GM12873 (cell line): ENCODE results near the gene PRKN.

Source experiments
- TF ChIP-seq, protein P1 (sequence below): IDR thresholded peaks from 2 replicates; pipeline ENCODE4 v1.5.1; 2012; ENCODE audit warnings: low read depth, mild to moderate bottlenecking, moderate library complexity, low read length, control low read depth; ENCODE audit not compliant: insufficient read depth; ENCODE audit errors: missing control alignments

Gene PRKN

DNA sequence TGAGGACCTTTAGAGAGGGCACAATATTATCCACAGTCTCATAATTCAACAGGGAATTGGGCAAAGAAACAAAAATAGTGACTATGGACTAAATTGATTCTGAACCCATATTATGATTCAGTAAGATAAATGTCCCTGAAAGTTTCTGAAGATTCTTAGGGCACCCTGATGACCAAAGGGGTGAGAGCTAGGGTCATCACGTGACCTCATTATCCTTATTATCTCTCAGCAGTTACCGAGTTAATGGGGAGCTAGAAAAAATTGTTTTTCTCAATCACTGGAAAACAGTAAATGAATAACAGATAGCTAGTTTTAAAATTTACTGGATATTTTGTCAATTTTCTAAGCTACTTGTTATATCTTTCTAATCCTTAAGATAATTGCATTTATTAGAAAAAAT is 639.5 kb downstream of the PRKN start:
- TF ChIP-seq, protein P1, sequence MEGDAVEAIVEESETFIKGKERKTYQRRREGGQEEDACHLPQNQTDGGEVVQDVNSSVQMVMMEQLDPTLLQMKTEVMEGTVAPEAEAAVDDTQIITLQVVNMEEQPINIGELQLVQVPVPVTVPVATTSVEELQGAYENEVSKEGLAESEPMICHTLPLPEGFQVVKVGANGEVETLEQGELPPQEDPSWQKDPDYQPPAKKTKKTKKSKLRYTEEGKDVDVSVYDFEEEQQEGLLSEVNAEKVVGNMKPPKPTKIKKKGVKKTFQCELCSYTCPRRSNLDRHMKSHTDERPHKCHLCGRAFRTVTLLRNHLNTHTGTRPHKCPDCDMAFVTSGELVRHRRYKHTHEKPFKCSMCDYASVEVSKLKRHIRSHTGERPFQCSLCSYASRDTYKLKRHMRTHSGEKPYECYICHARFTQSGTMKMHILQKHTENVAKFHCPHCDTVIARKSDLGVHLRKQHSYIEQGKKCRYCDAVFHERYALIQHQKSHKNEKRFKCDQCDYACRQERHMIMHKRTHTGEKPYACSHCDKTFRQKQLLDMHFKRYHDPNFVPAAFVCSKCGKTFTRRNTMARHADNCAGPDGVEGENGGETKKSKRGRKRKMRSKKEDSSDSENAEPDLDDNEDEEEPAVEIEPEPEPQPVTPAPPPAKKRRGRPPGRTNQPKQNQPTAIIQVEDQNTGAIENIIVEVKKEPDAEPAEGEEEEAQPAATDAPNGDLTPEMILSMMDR: no peak

DNA sequence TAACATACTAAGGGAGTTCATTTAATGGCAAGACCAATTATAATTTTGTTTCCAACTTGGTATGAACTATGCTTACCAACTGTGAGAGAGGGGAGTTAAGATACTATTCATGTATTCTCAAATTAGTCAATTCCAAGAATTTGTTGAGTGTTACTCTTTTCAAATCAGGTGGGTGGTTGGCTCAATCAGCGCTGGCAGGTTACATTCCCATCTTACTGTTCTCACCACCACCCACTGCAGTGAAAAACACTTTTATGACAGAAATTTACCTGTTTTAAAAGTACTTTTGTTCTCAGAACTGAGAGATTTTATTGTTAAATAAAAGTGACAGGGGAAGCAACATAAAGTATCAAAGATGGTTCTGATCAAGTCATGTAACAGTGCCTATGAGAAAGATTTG is 642.0 kb downstream of the PRKN start:
- TF ChIP-seq, protein P1: no peak

DNA sequence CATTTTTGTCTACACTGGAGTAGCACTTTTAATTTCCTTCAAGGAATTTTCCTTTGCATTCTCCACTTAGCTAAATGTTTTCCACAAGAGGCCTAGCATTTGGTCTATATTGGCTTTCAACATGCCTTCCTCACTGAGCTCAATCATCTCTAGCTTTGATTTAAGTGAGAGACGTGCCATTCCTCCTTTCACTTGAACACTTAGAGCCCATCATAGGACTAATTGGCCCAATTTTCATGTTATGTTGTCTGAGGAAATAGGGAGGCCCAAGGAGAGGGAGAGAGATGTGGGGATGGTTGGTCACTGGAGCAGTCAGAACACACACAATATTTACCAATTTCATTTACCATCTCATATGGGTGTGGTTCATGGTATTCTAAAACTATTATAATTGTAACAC is 645.0 kb downstream of the PRKN start:
- TF ChIP-seq, protein P1: no peak

DNA sequence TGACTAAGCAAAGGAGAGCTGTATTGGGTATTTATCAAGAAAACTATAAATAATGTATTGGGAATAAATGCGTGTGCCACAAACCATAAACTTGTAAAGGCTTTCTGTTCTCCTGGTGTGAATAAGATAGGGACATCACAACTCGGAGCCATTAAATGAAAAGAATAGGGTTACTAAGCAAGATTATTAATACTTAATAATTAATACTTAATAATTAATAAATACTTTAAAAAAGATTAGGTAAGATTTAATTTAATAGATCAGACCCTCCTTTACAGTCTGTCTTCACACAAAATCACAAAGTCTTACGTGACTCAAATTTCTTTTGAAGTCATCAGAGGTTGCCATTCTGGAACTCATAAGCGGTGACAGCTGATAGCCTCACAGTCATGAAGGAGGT is 648.9 kb downstream of the PRKN start:
- TF ChIP-seq, protein P1: no peak

DNA sequence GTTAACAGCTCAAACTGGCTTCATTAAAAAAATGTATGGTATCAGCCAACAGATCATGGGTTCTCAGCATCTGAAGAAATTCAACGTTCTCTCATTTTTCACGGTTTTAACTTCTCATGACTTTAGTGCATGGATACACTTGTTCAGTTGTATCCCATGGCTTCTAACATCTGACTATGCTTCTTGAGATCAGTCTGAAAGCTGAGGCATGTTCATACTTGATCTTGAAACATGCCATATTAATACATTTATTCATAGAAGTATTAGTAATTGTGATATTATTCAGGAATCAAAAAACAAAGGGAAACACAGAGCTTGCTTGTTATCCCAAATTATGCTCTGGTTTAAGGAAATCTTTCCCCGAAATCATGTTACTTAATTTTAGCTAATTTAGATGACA is 649.4 kb downstream of the PRKN start:
- TF ChIP-seq, protein P1: no peak

DNA sequence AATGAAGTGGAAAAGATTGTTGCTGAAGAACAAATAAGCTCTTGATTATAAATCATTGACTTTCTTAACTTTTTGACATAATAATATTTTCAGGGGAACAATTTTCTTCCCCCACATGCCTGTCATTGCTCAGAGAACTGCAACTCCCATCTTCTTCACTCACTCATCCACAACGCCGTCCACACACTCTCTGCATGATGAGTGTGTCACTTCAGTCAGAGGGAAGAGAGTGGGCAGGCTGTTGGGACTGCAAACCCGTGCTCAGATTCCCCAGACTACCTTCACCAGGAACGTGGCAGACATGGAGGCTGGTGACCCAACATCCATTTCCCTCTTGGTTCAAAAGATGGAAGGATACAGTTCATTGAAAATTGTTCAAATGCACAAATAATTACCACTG is 650.8 kb downstream of the PRKN start:
- TF ChIP-seq, protein P1: no peak

DNA sequence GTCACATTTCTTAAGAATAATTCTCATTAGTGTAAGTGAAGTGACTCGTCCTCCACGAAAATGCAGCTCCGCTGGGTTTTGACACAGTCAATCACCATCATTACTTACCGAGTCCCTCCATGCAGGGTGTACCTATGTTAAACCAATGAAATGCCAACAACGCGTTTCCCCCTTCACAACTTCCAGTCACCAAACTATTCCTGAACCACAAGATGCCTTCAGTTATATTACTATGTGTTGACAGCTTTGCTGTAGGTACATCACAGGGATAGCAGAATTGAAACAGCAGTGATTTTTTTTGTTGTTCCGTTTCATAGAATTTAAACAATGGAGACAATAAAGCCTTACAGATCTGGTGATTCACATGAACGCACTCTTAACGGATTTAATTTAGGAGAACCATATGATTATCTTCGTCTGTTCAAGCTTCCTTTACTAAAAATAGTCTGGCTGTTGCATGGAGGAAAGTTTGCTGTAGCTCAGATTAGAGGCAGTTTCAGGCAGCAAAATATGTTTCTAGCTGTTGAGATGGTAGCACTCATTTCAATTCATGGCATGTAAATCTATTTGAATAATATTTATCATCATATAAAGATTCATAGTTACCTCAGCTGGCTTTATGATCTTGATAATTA is 652.8 kb downstream of the PRKN start:
- TF ChIP-seq, protein P1: no peak
